Right lobe of liver (tissue), 4 donors: Measurements from ENCODE around the gene MROH7.

Experiments used
- CTCF ChIP-seq, 4 donors: fragments of 200-600 bp in 3 of 4; fragments of 450-650 bp in 1 of 4; IDR thresholded peaks; one replicate each; pipeline versions ENCODE4 v1.5.1 to v1.8.0; 2016 to 2022; ENCODE audit warnings: antibody characterized with exemption in 4 of 4, mild to moderate bottlenecking in 2 of 4
- POLR2A ChIP-seq: fragments of 450-650 bp; IDR thresholded peaks from one replicate; pipeline ENCODE4 v1.6.1; 2017; ENCODE audit warnings: antibody characterized with exemption, mild to moderate bottlenecking
- donor health status: DM: no; HTN: no; CAD: no.
- donor health status: DM: no; HTN: no; CAD: no.
- donor health status: DM: no; HTN: yes; CAD: no.

GRCh38 chr1:54666333-54666732, 24.7 kb downstream of the MROH7 start:
- TF ChIP-seq CTCF (IDR thresholded peaks at IDR 0.05): no peak
- TF ChIP-seq POLR2A: no peak
